CD4-positive, alpha-beta T cell treated with Interleukin-10 for 1 hour (primary cell): Measurements from ENCODE around the gene GP2.
"Not testable (repeated sequence)": the region's sequence is repeated elsewhere in the genome, so short reads cannot be mapped to it uniquely, and the experiment has no call there.

Experiments used
- DNase-seq: peaks from one replicate; pipeline ENCODE4 v3.0.0-alpha.2; 2020

Gene GP2

GRCh38 chr16:20323591-20324117, 3.7 kb downstream of the GP2 start:
- DNase-seq = no peak

- DNase-seq = no peak
Measured at GRCh38 chr16:20322696-20323095, 4.6 kb downstream of the GP2 start.

GRCh38 chr16:20321671-20322070, 5.6 kb downstream of the GP2 start:
- no peak for DNase-seq

GRCh38 chr16:20321051-20321450, 6.3 kb downstream of the GP2 start:
- not testable (repeated sequence) for DNase-seq

GRCh38 chr16:20320592-20320991, 6.7 kb downstream of the GP2 start:
- DNase-seq = no peak

GRCh38 chr16:20320178-20320577, 7.1 kb downstream of the GP2 start:
- no peak for DNase-seq

- no peak for DNase-seq
Measured at GRCh38 chr16:20319406-20319805, 7.9 kb downstream of the GP2 start.

GRCh38 chr16:20318437-20318836, 8.9 kb downstream of the GP2 start:
- DNase-seq = no peak

- no peak for DNase-seq
Measured at GRCh38 chr16:20318006-20318405, 9.3 kb downstream of the GP2 start.

- no peak for DNase-seq
Measured at GRCh38 chr16:20317117-20317516, 10.2 kb downstream of the GP2 start.

GRCh38 chr16:20316715-20317114, 10.6 kb downstream of the GP2 start:
- no peak for DNase-seq

GRCh38 chr16:20315764-20316163, 11.5 kb downstream of the GP2 start:
- no peak for DNase-seq

GRCh38 chr16:20314575-20314974, 12.7 kb downstream of the GP2 start:
- no peak for DNase-seq

- no peak for DNase-seq
Measured at GRCh38 chr16:20313741-20314140, 13.6 kb downstream of the GP2 start.

- DNase-seq = not testable (repeated sequence)
Measured at GRCh38 chr16:20312536-20313095, 14.7 kb downstream of the GP2 start.

- DNase-seq = no peak
Measured at GRCh38 chr16:20311548-20311947, 15.8 kb downstream of the GP2 start.

GRCh38 chr16:20310421-20311395, 16.6 kb downstream of the GP2 start:
- no peak for DNase-seq

- no peak for DNase-seq
Measured at GRCh38 chr16:20309786-20310185, 17.5 kb downstream of the GP2 start.

- DNase-seq = no peak
Measured at GRCh38 chr16:20308801-20309590, 18.3 kb downstream of the GP2 start.

- no peak for DNase-seq
Measured at GRCh38 chr16:20308266-20308665, 19.0 kb downstream of the GP2 start.

GRCh38 chr16:20307791-20308190, 19.5 kb downstream of the GP2 start:
- no peak for DNase-seq

GRCh38 chr16:20307240-20307671, 20.1 kb downstream of the GP2 start:
- no peak for DNase-seq

GRCh38 chr16:20306401-20306800, 20.9 kb downstream of the GP2 start:
- no peak for DNase-seq
